ENCODE results near the gene RAB17. TPM values are rescaled to one million over a fixed set of nuclear protein-coding genes. Genes with fewer than 3 reads are reported as not detected.

The RAB17 gene
- total and polyA plus RNA-seq, 2 of the 8 experiments (the other 6 are each of a cell fraction or from before 2014, with no cell fraction given) = 42.6 to 83.4 TPM

DNA sequence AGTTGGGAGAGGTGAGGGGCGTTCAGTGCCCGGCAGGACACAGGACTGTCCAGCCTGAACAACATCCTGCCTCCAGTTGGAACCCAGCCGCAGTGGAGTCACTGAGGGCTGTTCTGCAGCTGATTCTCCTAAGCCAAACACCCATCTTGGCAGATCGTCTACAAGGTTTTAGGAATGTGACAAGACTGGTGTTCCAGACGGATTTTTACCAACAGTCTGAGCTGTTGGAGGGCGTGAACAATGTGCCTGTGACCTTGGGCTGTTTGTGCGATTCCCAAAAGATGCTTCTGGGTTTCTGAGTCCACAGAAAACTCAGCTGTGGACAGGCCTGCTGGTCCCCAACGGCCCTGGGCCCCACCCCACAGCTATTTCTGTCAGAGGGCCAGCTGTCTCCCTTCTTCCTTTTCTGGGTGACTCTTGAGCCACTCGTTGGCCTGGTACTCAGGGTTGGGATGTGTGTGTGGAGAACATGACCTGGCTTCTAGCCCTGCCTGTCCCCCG, 42.6 kb upstream of the RAB17 start:
- H2AFZ ChIP-seq (ENCODE audit: low read length) = no peak overlapping the region
- H3K4me2 ChIP-seq (ENCODE audit: insufficient read depth in 1 of 2, low read depth in 2 of 2, low read length in 2 of 2) = no peak overlapping the region
- no peak overlapping the region for H4K8ac ChIP-seq (ENCODE audit: extremely low read depth, insufficient read depth, low read length)
- no peak overlapping the region for H4K91ac ChIP-seq (replicated peaks; ENCODE audit: insufficient read length, low read length)
- H3K9me3 ChIP-seq (ENCODE audit: insufficient read depth in 2 of 2, low read depth in 1 of 2, low read length in 1 of 2) = peaks cover 2 to 3% of the 10 kb centered on the region in 2 experiments; a peak in 2 of 4 replicates
- H2BK12ac ChIP-seq (ENCODE audit: low read depth, low read length) = no peak overlapping the region
- H4K5ac ChIP-seq (ENCODE audit: insufficient read length, low read depth, low read length) = no peak overlapping the region
- no peak overlapping the region for H3K4ac ChIP-seq (replicated peaks; ENCODE audit: insufficient read length, low read depth, low read length)
- H3K27ac ChIP-seq (ENCODE audit: low read depth, low read length) = no peak overlapping the region
- DNase-seq (ENCODE audit: low read depth in 1 of 2, low spot score in 2 of 2) = no peak
- no peak overlapping the region for H2BK5ac ChIP-seq (ENCODE audit: low read depth, low read length)
- no peak overlapping the region for H3K56ac ChIP-seq (replicated peaks; ENCODE audit: insufficient read length, low read depth, low read length)
- H3K4me1 ChIP-seq (replicated peaks in 1 of 4; ENCODE audit: control insufficient read depth in 3 of 4, insufficient read depth in 4 of 4, low read length in 3 of 4) = peaks cover 3 to 6% (median 5%) of the 10 kb centered on the region in 4 experiments; a peak in 5 of 7 replicates
- no peak overlapping the region for H3K14ac ChIP-seq (ENCODE audit: insufficient read length)
- no peak overlapping the region for H2AK5ac ChIP-seq (ENCODE audit: low read depth, low read length)
- no peak overlapping the region for H2BK15ac ChIP-seq (ENCODE audit: low read length)
- H3K27me3 ChIP-seq (replicated peaks in 1 of 4; ENCODE audit: control insufficient read depth in 3 of 4, extremely low read depth in 1 of 4, insufficient read depth in 3 of 4, low read length in 3 of 4) = peaks cover 0 to 6% (median 5%) of the 10 kb centered on the region in 4 experiments; a peak in 6 of 7 replicates
- H3K4me3 ChIP-seq (ENCODE audit: extremely low read depth in 1 of 4, insufficient read depth in 2 of 4, low read depth in 3 of 4, low read length in 4 of 4) = no peak overlapping the region
- no peak for FAIRE-seq
- H3K18ac ChIP-seq (ENCODE audit: extremely low read depth, low read length) = no peak overlapping the region
- 89% methylated on average over 10 of the region's 10 CpGs; no CpG with 5 or more reads in 1 of the 2 experiments for WGBS, 2 experiments (ENCODE audit: extremely low coverage in 1 of 2, insufficient coverage in 1 of 2, insufficient read length in 1 of 2, insufficient replicate concordance in 2 of 2, low coverage in 1 of 2, low lambda C conversion rate in 2 of 2, missing lambda C conversion rate in 1 of 2)
- peaks cover under 1% of the 10 kb centered on the region; the same call in 1 of the 2 replicates for H3K23me2 ChIP-seq (ENCODE audit: low read depth, low read length)
- CTCF ChIA-PET (ENCODE audit: partially characterized antibody) = interaction anchor here (1.2 to 2.1 kb wide), 2 partner anchors 18 to 19 kb away, joined by 4 to 6 read pairs; no protein-coding TSS in a partner anchor
- no peak overlapping the region for H2BK20ac ChIP-seq (ENCODE audit: low read length)
- no peak overlapping the region for H3K23ac ChIP-seq (ENCODE audit: insufficient read length)
- TF ChIP-seq EP300 (IDR thresholded peaks at IDR 0.05; ENCODE audit: borderline replicate concordance in 1 of 2, low read depth in 2 of 2, low read length in 2 of 2) (no peak), SP1 (IDR thresholded peaks at IDR 0.05; ENCODE audit: low read depth, low read length) (no peak), RXRA (IDR thresholded peaks at IDR 0.05; ENCODE audit: insufficient read depth, low read depth, low read length) (no peak), RNF2 (IDR thresholded peaks at IDR 0.05; ENCODE audit: borderline replicate concordance, low read depth, low read length, missing control alignments, poor library complexity, severe bottlenecking) (no peak), JUN (IDR thresholded peaks at IDR 0.05; ENCODE audit: low read depth, low read length) (no peak), SAP30 (IDR thresholded peaks at IDR 0.05; ENCODE audit: insufficient read depth, insufficient replicate concordance, low read length) (no peak), BCL11A (IDR thresholded peaks at IDR 0.05; ENCODE audit: low read depth in 2 of 2, low read length in 2 of 2) (no peak), TBP (IDR thresholded peaks at IDR 0.05; ENCODE audit: low read depth, low read length) (no peak), PHF8 (conservative IDR thresholded peaks at IDR 0.05; ENCODE audit: low read depth, low read length) (no peak), CHD1 (IDR thresholded peaks at IDR 0.05; ENCODE audit: low read depth, low read length) (no peak)
- TF ChIP-seq, protein P1, sequence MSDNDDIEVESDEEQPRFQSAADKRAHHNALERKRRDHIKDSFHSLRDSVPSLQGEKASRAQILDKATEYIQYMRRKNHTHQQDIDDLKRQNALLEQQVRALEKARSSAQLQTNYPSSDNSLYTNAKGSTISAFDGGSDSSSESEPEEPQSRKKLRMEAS (IDR thresholded peaks at IDR 0.05) = no peak
- no peak overlapping the region for H2BK120ac ChIP-seq (replicated peaks; ENCODE audit: low read depth, low read length)
- peaks cover 0 to 12% of the 10 kb centered on the region in 2 experiments; a peak in 3 of 4 replicates for H3K79me2 ChIP-seq (ENCODE audit: control insufficient read depth in 1 of 2, insufficient read depth in 2 of 2, low read length in 2 of 2)
- POLR2A ChIA-PET (ENCODE audit: partially characterized antibody) = interaction anchor here (0.9 to 1.7 kb wide), 3 partner anchors 9 to 48 kb away, joined by 3 read pairs; no protein-coding TSS in a partner anchor
- no peak overlapping the region for H3K9ac ChIP-seq (replicated peaks in 1 of 4; ENCODE audit: extremely low read depth in 1 of 4, low read depth in 3 of 4, low read length in 3 of 4)
- peaks cover 11% of the 10 kb centered on the region for H3K79me1 ChIP-seq (ENCODE audit: low read depth, low read length)
- H4K20me1 ChIP-seq (replicated peaks in 1 of 2; ENCODE audit: control insufficient read depth in 1 of 2, insufficient read depth in 2 of 2, low read length in 2 of 2) = peaks cover 0 to 2% of the 10 kb centered on the region in 2 experiments
- peaks cover 0 to 4% (median 0%) of the 10 kb centered on the region in 4 experiments; a peak in 2 of 8 replicates for H3K36me3 ChIP-seq (ENCODE audit: control insufficient read depth in 2 of 4, insufficient read depth in 4 of 4, low read length in 3 of 4)

All from H1 (cell line).